Endodermal cell (in vitro differentiated cells): Measurements from ENCODE around the gene HLTF. TPM values are rescaled to one million over a fixed set of nuclear protein-coding genes. Genes with fewer than 3 reads are reported as not detected.

Experiments used
- DNase-seq: peaks from one replicate; pipeline ENCODE4 v3.0.0-alpha.2; 2017
- H3K27ac ChIP-seq: 2 replicates; pipeline ENCODE4 v1.5.1; 2013; ENCODE audit warnings: mild to moderate bottlenecking, low read depth, low read length, moderate library complexity
- H3K27me3 ChIP-seq: 2 replicates; pipeline ENCODE4 v1.6.1; 2013; ENCODE audit warnings: mild to moderate bottlenecking, low read length, moderate library complexity; ENCODE audit not compliant: insufficient read depth, control insufficient read depth, poor library complexity, severe bottlenecking
- H3K36me3 ChIP-seq: 2 replicates; pipeline ENCODE4 v1.7.0; 2013; ENCODE audit warnings: mild to moderate bottlenecking, low read length, moderate library complexity; ENCODE audit not compliant: control insufficient read depth, insufficient read depth
- H3K4me1 ChIP-seq: one replicate; pipeline ENCODE4 v1.7.0; 2013; ENCODE audit warnings: low read length; ENCODE audit not compliant: control insufficient read depth, insufficient read depth
- H3K4me3 ChIP-seq: 2 replicates; pipeline ENCODE4 v1.5.1; 2013; ENCODE audit warnings: mild to moderate bottlenecking, low read length, moderate library complexity
- H3K9ac ChIP-seq: 2 replicates; pipeline ENCODE4 v1.6.1; 2013; ENCODE audit warnings: mild to moderate bottlenecking, low read length, moderate library complexity; ENCODE audit not compliant: poor library complexity, severe bottlenecking; ENCODE audit errors: extremely low read depth
- H3K9me3 ChIP-seq: 2 replicates; pipeline ENCODE4 v1.6.1; 2013; ENCODE audit warnings: mild to moderate bottlenecking, low read length, moderate library complexity; ENCODE audit not compliant: control insufficient read depth
- H3K27ac Mint-ChIP-seq: 2 replicates; pipeline ENCODE4 v1.8.0; 2020; ENCODE audit warnings: mixed read lengths
- H3K27me3 Mint-ChIP-seq: 2 replicates; pipeline ENCODE4 v1.8.0; 2021; ENCODE audit warnings: mild to moderate bottlenecking, mixed read lengths; ENCODE audit not compliant: insufficient read depth
- H3K36me3 Mint-ChIP-seq: 2 replicates; pipeline ENCODE4 v1.8.0; 2020; ENCODE audit warnings: low read depth, mixed read lengths
- H3K4me1 Mint-ChIP-seq: 2 replicates; pipeline ENCODE4 v1.8.0; 2020; ENCODE audit warnings: mixed read lengths
- H3K4me3 Mint-ChIP-seq: 2 replicates; pipeline ENCODE4 v1.8.0; 2020; ENCODE audit warnings: mild to moderate bottlenecking, moderate library complexity, mixed read lengths
- H3K9me3 Mint-ChIP-seq: 2 replicates; pipeline ENCODE4 v1.8.0; 2020; ENCODE audit warnings: mild to moderate bottlenecking, mixed read lengths
- CTCF ChIP-seq: fragments of 200-600 bp; sonication (generic); conservative IDR thresholded peaks from 2 replicates; pipeline ENCODE4 v1.5.0; 2021; ENCODE audit warnings: antibody characterized with exemption, mild to moderate bottlenecking
- whole genome bisulfite sequencing, 2 experiments: methylation state at CpG; one replicate each; pipeline versions ENCODE4 v1.1.5 to v1.1.7; 2013; ENCODE audit warnings: missing lambda C conversion rate in 2 of 2, mixed read lengths in 1 of 2; ENCODE audit not compliant: insufficient coverage in 1 of 2, insufficient read length in 1 of 2; 5-methylcytosine and 5-hydroxymethylcytosine counted together
- total RNA-seq, 2 donors: library from RNA; stranded (reverse); fragmentation: NEBNext Ultra II Directional in 1 of 2; extraction: Animal tissue kit (Norgen Biotek cat#: 25700) in 1 of 2; gene quantifications; 2 replicates in 1 of 2; 3 replicates in 1 of 2; pipeline ENCODE4 v1.2.1, GENCODE V29; 2021

The HLTF gene
- total RNA-seq, 2 donors from 2014 or later = 61.2 to 75.7 TPM

- H3K36me3 Mint-ChIP-seq = peaks cover 19% of the 10 kb centered on the region
- H3K4me3 Mint-ChIP-seq = no peak overlapping the region
- peaks cover 29% of the 10 kb centered on the region for H3K4me1 Mint-ChIP-seq
- no peak overlapping the region for H3K27ac Mint-ChIP-seq
- Histone ChIP-seq H3K4me1 (peaks cover 3% of the 10 kb centered on the region), H3K36me3 (peaks cover 21% of the 10 kb centered on the region), H3K9ac (no peak overlapping the region), H3K9me3 (no peaks in the 10 kb centered on the region), H3K4me3 (no peak overlapping the region), H3K27ac (no peak overlapping the region), H3K27me3 (no peaks in the 10 kb centered on the region)
- H3K27me3 Mint-ChIP-seq = no peaks in the 10 kb centered on the region
- no peaks in the 10 kb centered on the region for H3K9me3 Mint-ChIP-seq
- peak; percentile 58 for DNase-seq
- TF ChIP-seq CTCF = no peak
- WGBS, 2 experiments = 60 to 67% methylated on average over 1 to 3 of the region's 3 CpGs
Measured at GRCh38 chr3:148999806-149000205, 86.5 kb downstream of the HLTF start.

- no peaks in the 10 kb centered on the region for H3K9me3 Mint-ChIP-seq
- Histone ChIP-seq H3K9me3 (no peaks in the 10 kb centered on the region), H3K27ac (no peak overlapping the region), H3K27me3 (no peaks in the 10 kb centered on the region), H3K4me3 (no peak overlapping the region), H3K4me1 (peaks cover under 1% of the 10 kb centered on the region), H3K36me3 (peaks cover 26% of the 10 kb centered on the region), H3K9ac (no peak overlapping the region)
- H3K4me3 Mint-ChIP-seq = no peak overlapping the region
- peaks cover 23% of the 10 kb centered on the region for H3K4me1 Mint-ChIP-seq
- no peak overlapping the region for H3K27ac Mint-ChIP-seq
- 75 to 78% methylated on average over 5 to 7 of the region's 7 CpGs for WGBS, 2 experiments
- DNase-seq = no peak
- H3K36me3 Mint-ChIP-seq = peaks cover 21% of the 10 kb centered on the region
- no peak for TF ChIP-seq CTCF
- H3K27me3 Mint-ChIP-seq = no peaks in the 10 kb centered on the region
Measured at GRCh38 chr3:148998715-148999423, 87.5 kb downstream of the HLTF start.

GRCh38 chr3:148998297-148998696 is 88.0 kb downstream of the HLTF start:
- Mint-ChIP-seq H3K27ac (no peak overlapping the region), H3K36me3 (peaks cover 21% of the 10 kb centered on the region), H3K4me1 (peaks cover 25% of the 10 kb centered on the region), H3K4me3 (no peak overlapping the region), H3K9me3 (no peaks in the 10 kb centered on the region), H3K27me3 (no peaks in the 10 kb centered on the region)
- WGBS, 2 experiments = 80 to 88% methylated on average over 1 to 5 of the region's 5 CpGs
- no peak for DNase-seq
- no peak overlapping the region for H3K9ac ChIP-seq
- no peak for TF ChIP-seq CTCF
- H3K27ac ChIP-seq = no peak overlapping the region
- H3K27me3 ChIP-seq = no peaks in the 10 kb centered on the region
- peaks cover 26% of the 10 kb centered on the region for H3K36me3 ChIP-seq
- H3K9me3 ChIP-seq = no peaks in the 10 kb centered on the region
- peaks cover 6% of the 10 kb centered on the region for H3K4me1 ChIP-seq
- H3K4me3 ChIP-seq = no peak overlapping the region
